Endothelial cell of umbilical vein (primary cell): ENCODE measurements around the gene METTL1. TPM values are rescaled to one million over a fixed set of nuclear protein-coding genes. Genes with fewer than 3 reads are reported as not detected.
A peak's percentile ranks its signal among the peaks of the same experiment; 100 is the strongest.

ENCODE experiments used
- BruUV-seq: library from RNA; stranded (reverse); fragments of 400-500 nt; replicated peaks from 2 replicates; lab custom pipeline; 2021; lab: Mats Ljungman, UMichigan
- CTCF ChIA-PET: fragments of 300-600, 350-600 bp; sonication (Branson Sonifier 250); formaldehyde crosslinking; loops from one replicate; lab custom pipeline; 2021; ENCODE audit warnings: antibody characterized with exemption, inconsistent platforms; lab: Charles Lee
- POLR2A ChIA-PET: fragments of 300-600, 350-600 bp; sonication (Branson Sonifier 250); formaldehyde crosslinking; loops from one replicate; lab custom pipeline; 2021; ENCODE audit warnings: antibody characterized with exemption, inconsistent platforms; lab: Charles Lee
- DNase-seq: peaks from one replicate; pipeline ENCODE4 v3.0.0-alpha.2; 2011; ENCODE audit warnings: low read depth, low spot score
- FAIRE-seq: peaks from 2 replicates; lab custom pipeline; 2011; peaks lifted over from hg19 to GRCh38; lab: Jason Lieb, UNC
- H2AFZ ChIP-seq: 2 replicates; pipeline ENCODE4 v1.6.0; 2012; ENCODE audit warnings: low read depth, low read length, control low read depth, inconsistent platforms
- H3K27ac ChIP-seq: 2 replicates; pipeline ENCODE4 v1.5.1; 2011; ENCODE audit warnings: low read depth, mild to moderate bottlenecking, control low read depth, low read length, moderate library complexity; ENCODE audit not compliant: insufficient read depth
- H3K27me3 ChIP-seq, 2 experiments: 2 replicates each; pipeline versions ENCODE4 v1.6.0 to v1.6.1; 2011; ENCODE audit warnings: low read length in 2 of 2, mixed read lengths in 1 of 2; ENCODE audit not compliant: control insufficient read depth in 2 of 2, insufficient read depth in 2 of 2
- H3K36me3 ChIP-seq, 2 experiments: 2 replicates in 1 of 2; 3 replicates in 1 of 2; pipeline ENCODE4 v1.5.1; 2011; ENCODE audit warnings: low read length in 2 of 2, mild to moderate bottlenecking in 1 of 2, moderate library complexity in 1 of 2; ENCODE audit not compliant: control insufficient read depth in 2 of 2, insufficient read depth in 2 of 2; ENCODE audit errors: extremely low read depth in 1 of 2
- H3K4me1 ChIP-seq: 3 replicates; pipeline ENCODE4 v1.5.1; 2011; ENCODE audit warnings: mild to moderate bottlenecking, low read length; ENCODE audit not compliant: control insufficient read depth, insufficient read depth; ENCODE audit errors: extremely low read depth
- H3K4me2 ChIP-seq: 2 replicates; pipeline ENCODE4 v1.6.1; 2011; ENCODE audit warnings: low read length, control low read depth, mixed read lengths; ENCODE audit not compliant: insufficient read depth
- H3K4me3 ChIP-seq, 3 experiments: fragments of 200-600 bp in 1 of 3; sonication (generic), shearing (Covaris generic) in 1 of 3; replicated peaks in 1 of 3; 2 replicates each; pipeline ENCODE4 v1.5.1; 2011 to 2016; ENCODE audit warnings: control low read depth in 3 of 3, low read length in 3 of 3, mild to moderate bottlenecking in 2 of 3, inconsistent platforms in 1 of 3, low read depth in 1 of 3, moderate library complexity in 1 of 3; ENCODE audit not compliant: insufficient read depth in 1 of 3
- H3K79me2 ChIP-seq: 2 replicates; pipeline ENCODE4 v1.6.0; 2012; ENCODE audit warnings: low read length, inconsistent platforms; ENCODE audit not compliant: control insufficient read depth, insufficient read depth
- H3K9ac ChIP-seq: replicated peaks from 2 replicates; pipeline ENCODE3; 2011; ENCODE audit warnings: low read length, control low read depth; ENCODE audit not compliant: insufficient read depth; ENCODE audit errors: extremely low read depth
- H3K9me1 ChIP-seq: replicated peaks from 3 replicates; pipeline ENCODE4 v1.6.0; 2011; ENCODE audit warnings: mild to moderate bottlenecking, low read length; ENCODE audit not compliant: control insufficient read depth, insufficient read depth; ENCODE audit errors: extremely low read depth
- H3K9me3 ChIP-seq: replicated peaks from 2 replicates; pipeline ENCODE4 v1.5.1; 2012; ENCODE audit warnings: low read length, inconsistent platforms; ENCODE audit not compliant: control insufficient read depth, insufficient read depth
- H4K20me1 ChIP-seq: replicated peaks from 2 replicates; pipeline ENCODE3; 2011; ENCODE audit warnings: mild to moderate bottlenecking, low read length; ENCODE audit not compliant: control insufficient read depth, insufficient read depth; ENCODE audit errors: extremely low read depth
- CTCF ChIP-seq, 2 donors: IDR thresholded peaks; 1 replicate in 1 of 2; 2 replicates in 1 of 2; pipeline ENCODE4 v1.5.1; 2011; ENCODE audit warnings: low read length in 2 of 2, mild to moderate bottlenecking in 2 of 2, moderate library complexity in 2 of 2, control low read depth in 1 of 2, inconsistent platforms in 1 of 2, low read depth in 1 of 2; ENCODE audit not compliant: insufficient read depth in 1 of 2; ENCODE audit errors: extremely low read depth in 1 of 2
- EZH2 ChIP-seq: IDR thresholded peaks from 2 replicates; pipeline ENCODE4 v1.6.1; 2012; ENCODE audit warnings: borderline replicate concordance, low read depth, mild to moderate bottlenecking, moderate library complexity, low read length, inconsistent platforms; ENCODE audit not compliant: severe bottlenecking
- FOS ChIP-seq: IDR thresholded peaks from 2 replicates; pipeline ENCODE4 v1.6.1; 2011; ENCODE audit warnings: mild to moderate bottlenecking, low read length, moderate library complexity, borderline replicate concordance; ENCODE audit not compliant: insufficient read depth
- JUN ChIP-seq: IDR thresholded peaks from 2 replicates; pipeline ENCODE4 v1.6.1; 2011; ENCODE audit warnings: borderline replicate concordance, low read depth; ENCODE audit not compliant: insufficient read length, insufficient read depth
- MAX ChIP-seq: IDR thresholded peaks from 2 replicates; pipeline ENCODE4 v1.6.1; 2011; ENCODE audit not compliant: insufficient read depth, insufficient read length
- MYC ChIP-seq: IDR thresholded peaks from one replicate; pipeline ENCODE4 v1.6.1; 2011; ENCODE audit warnings: mild to moderate bottlenecking, low read depth, low read length
- POLR2A ChIP-seq: IDR thresholded peaks from 2 replicates; pipeline ENCODE4 v1.6.1; 2012; ENCODE audit warnings: low read depth, mild to moderate bottlenecking, control low read depth, low read length
- dilution Hi-C: fragments of 300-500 bp; cut with MboI; formaldehyde crosslinking; loops from one replicate; pipeline ENCODE4 v1.15.0; 2019; ENCODE audit warnings: low sequenced_read_pairs; ENCODE audit not compliant: extremely low pct_ligation_motif_present
- intact Hi-C: fragments of 100-400 bp; cut with micrococcal nuclease; formaldehyde crosslinking; loops from one replicate; pipeline ENCODE4 v1.10.0; 2022
- polyA plus RNA-seq, 4 experiments: library from polyadenylated mRNA; depleted of rRNA in 3 of 4; stranded (reverse) in 3 of 4; unstranded in 1 of 4; fragments of >200 nt; gene quantifications; 2 replicates each; pipeline versions ENCODE4 v1.2.1 to v1.2.3, GENCODE V29; 2011 to 2012; ENCODE audit warnings: missing spikeins in 1 of 4
- total RNA-seq: library from RNA; stranded (reverse); gene quantifications from 2 replicates; pipeline ENCODE4 v1.2.3, GENCODE V29; 2021

The METTL1 gene
- total and polyA plus RNA-seq, 2 donors (not counting 3 experiments of a cell fraction or from before 2014, with no cell fraction given): 23.6 to 24.3 TPM

GRCh38 chr12:57811028-57811755 lies 39.3 kb upstream of the METTL1 start:
- dilution Hi-C loops (no loop called here), intact Hi-C loops (no loop called here)
- TF ChIP-seq JUN (no peak), MAX (no peak), FOS (no peak)
- Histone ChIP-seq H4K20me1 (no peaks in the 10 kb centered on the region), H3K4me2 (no peak overlapping the region), H3K4me3 (no peak overlapping the region), H2AFZ (no peak overlapping the region), H3K4me1 (no peaks in the 10 kb centered on the region), H3K27me3 (no peaks in the 10 kb centered on the region), H3K9me1 (no peaks in the 10 kb centered on the region), H3K9me3 (no peaks in the 10 kb centered on the region), H3K79me2 (no peaks in the 10 kb centered on the region), H3K36me3 (peaks cover 0 to 8% of the 10 kb centered on the region in 2 experiments), H3K27ac (no peak overlapping the region), H3K9ac (no peak overlapping the region)
- no TSS peak for BruUV-seq
- ChIA-PET POLR2A (no interaction called here), CTCF (interaction anchor here (3.1 kb wide), 1 partner anchor 9 kb away, joined by 20 read pairs; no protein-coding TSS in a partner anchor)
- no peak for FAIRE-seq
- DNase-seq: no peak

- Histone ChIP-seq H3K4me2 (no peak overlapping the region), H3K27ac (no peak overlapping the region), H2AFZ (no peak overlapping the region), H3K9me1 (no peaks in the 10 kb centered on the region), H3K36me3 (peaks cover 0 to 8% of the 10 kb centered on the region in 2 experiments), H3K79me2 (no peaks in the 10 kb centered on the region), H3K4me3 (no peak overlapping the region), H3K27me3 (no peaks in the 10 kb centered on the region), H3K4me1 (no peaks in the 10 kb centered on the region), H3K9ac (no peak overlapping the region), H3K9me3 (no peaks in the 10 kb centered on the region), H4K20me1 (no peaks in the 10 kb centered on the region)
- BruUV-seq: no TSS peak
- ChIA-PET CTCF (interaction anchor here (3.1 kb wide), 1 partner anchor 8 kb away, joined by 20 read pairs; no protein-coding TSS in a partner anchor), POLR2A (no interaction called here)
- intact Hi-C loops: no loop called here
- DNase-seq (no peak), FAIRE-seq (peak; percentile 43)
- TF ChIP-seq POLR2A: no peak
- no peak for TF ChIP-seq MYC
- TF ChIP-seq CTCF (IDR thresholded peaks at IDR 0.05; ENCODE audit: extremely low read depth in 1 of 2, insufficient read depth in 1 of 2, low read depth in 1 of 2, low read length in 2 of 2): no peak
- no peak for TF ChIP-seq EZH2
- dilution Hi-C loops: no loop called here
Measured at GRCh38 chr12:57810450-57810849, 38.5 kb upstream of the METTL1 start.
